SK-N-MC (cell line): Measurements from ENCODE around the gene ZNF580.

Experiments used
- EZH2 ChIP-seq: fragments of 200-600 bp; sonication (generic); IDR thresholded peaks from one replicate; pipeline ENCODE4 v1.6.1; 2017; ENCODE audit warnings: antibody characterized with exemption
- FOXP2 ChIP-seq: optimal IDR thresholded peaks from 2 replicates; pipeline ENCODE3; 2011; ENCODE audit warnings: mild to moderate bottlenecking, moderate library complexity; ENCODE audit not compliant: insufficient read depth; ENCODE audit errors: extremely low read length, control extremely low read depth
- POLR2AphosphoS5 ChIP-seq: IDR thresholded peaks from 2 replicates; pipeline ENCODE4 v1.6.1; 2012; ENCODE audit warnings: mild to moderate bottlenecking, low read depth, low read length, borderline replicate concordance

DNA sequence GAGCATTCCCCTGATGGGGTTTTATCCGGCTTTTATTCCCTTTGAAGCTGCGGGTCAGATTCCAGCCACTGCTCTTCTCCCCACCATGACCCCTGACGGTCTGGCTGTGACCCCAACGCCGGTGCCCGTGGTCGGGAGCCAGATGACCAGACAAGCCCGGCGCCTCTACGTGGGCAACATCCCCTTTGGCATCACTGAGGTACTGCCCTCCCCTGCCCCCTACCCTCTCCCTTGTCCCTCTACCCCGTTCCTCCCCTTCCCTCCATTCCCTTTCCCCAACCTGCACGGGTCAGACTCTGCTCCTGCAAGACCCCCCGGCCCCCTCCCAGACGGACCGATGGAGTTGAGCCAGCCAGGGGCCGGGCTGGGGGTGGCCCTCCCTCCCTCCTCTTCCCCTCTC lies 20.2 kb downstream of the ZNF580 start:
- no peak for TF ChIP-seq POLR2AphosphoS5
- TF ChIP-seq EZH2 = no peak
- no peak for TF ChIP-seq FOXP2
